ENCODE results near the gene MYB. TPM values are rescaled to one million over a fixed set of nuclear protein-coding genes. Genes with fewer than 3 reads are reported as not detected.

Gene MYB
- total and polyA plus RNA-seq, 2 donors (not counting 3 experiments of a cell fraction or from before 2014, with no cell fraction given) = 0.14 to 0.53 TPM

DNA sequence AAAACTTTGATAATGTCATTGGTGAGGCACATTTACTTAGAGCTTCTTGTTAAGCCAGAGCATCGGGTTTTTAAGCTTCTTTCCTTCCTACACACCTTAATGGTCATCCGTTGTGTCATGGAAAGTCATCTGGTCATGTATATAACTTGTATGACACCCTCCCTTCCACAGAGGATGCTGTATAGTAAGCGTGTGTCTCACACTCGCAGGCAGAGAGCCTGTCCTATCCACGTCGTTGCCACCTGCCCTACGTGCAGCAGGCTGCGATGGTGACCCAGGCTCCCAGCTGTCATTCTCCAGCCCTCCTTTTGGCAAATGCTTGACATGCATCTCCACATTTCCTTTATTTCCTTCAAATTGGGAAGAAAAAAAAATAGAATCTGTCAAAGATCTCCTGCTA is 85.6 kb downstream of the MYB start:
- FAIRE-seq (no peak), DNase-seq (ENCODE audit: low read depth, low spot score) (no peak)
- H3K36me3 ChIP-seq (ENCODE audit: control insufficient read depth in 2 of 2, extremely low read depth in 1 of 2, insufficient read depth in 2 of 2, low read length in 2 of 2) = no peaks in the 10 kb centered on the region
- BruUV-seq (replicated peaks) = no TSS peak
- no peaks in the 10 kb centered on the region for H4K20me1 ChIP-seq (replicated peaks; ENCODE audit: control insufficient read depth, extremely low read depth, insufficient read depth, low read length)
- no peak overlapping the region for H2AFZ ChIP-seq (ENCODE audit: low read depth, low read length)
- H3K27me3 ChIP-seq (ENCODE audit: control insufficient read depth in 2 of 2, insufficient read depth in 2 of 2, low read length in 2 of 2) = peaks cover 0 to 5% of the 10 kb centered on the region in 2 experiments
- H3K27ac ChIP-seq (ENCODE audit: insufficient read depth, low read depth, low read length) = no peak overlapping the region
- H3K4me2 ChIP-seq (ENCODE audit: insufficient read depth, low read length) = no peak overlapping the region
- dilution Hi-C loops (cut with MboI; ENCODE audit: extremely low pct_ligation_motif_present, low sequenced_read_pairs) = no loop called here
- ChIA-PET POLR2A (no interaction called here), CTCF (no interaction called here)
- no peak overlapping the region for H3K9ac ChIP-seq (replicated peaks; ENCODE audit: extremely low read depth, insufficient read depth, low read length)
- H3K9me3 ChIP-seq (replicated peaks; ENCODE audit: control insufficient read depth, insufficient read depth, low read length) = no peaks in the 10 kb centered on the region
- H3K79me2 ChIP-seq (ENCODE audit: control insufficient read depth, insufficient read depth, low read length) = no peaks in the 10 kb centered on the region
- H3K4me3 ChIP-seq (replicated peaks in 1 of 3; ENCODE audit: insufficient read depth in 1 of 3, low read depth in 1 of 3, low read length in 3 of 3) = no peak overlapping the region
- H3K4me1 ChIP-seq (ENCODE audit: control insufficient read depth, extremely low read depth, insufficient read depth, low read length) = no peaks in the 10 kb centered on the region
- TF ChIP-seq, protein P1, sequence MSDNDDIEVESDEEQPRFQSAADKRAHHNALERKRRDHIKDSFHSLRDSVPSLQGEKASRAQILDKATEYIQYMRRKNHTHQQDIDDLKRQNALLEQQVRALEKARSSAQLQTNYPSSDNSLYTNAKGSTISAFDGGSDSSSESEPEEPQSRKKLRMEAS (IDR thresholded peaks at IDR 0.05; ENCODE audit: insufficient read depth, insufficient read length) = no peak
- TF ChIP-seq FOS (IDR thresholded peaks at IDR 0.05; ENCODE audit: borderline replicate concordance, insufficient read depth, low read length) (no peak), EZH2 (IDR thresholded peaks at IDR 0.05; ENCODE audit: borderline replicate concordance, low read depth, low read length, severe bottlenecking) (no peak), GATA2 (IDR thresholded peaks at IDR 0.05; ENCODE audit: insufficient read depth, insufficient read length, low read depth, low read length) (no peak), MYC (IDR thresholded peaks at IDR 0.05; ENCODE audit: low read depth, low read length) (no peak), POLR2A (IDR thresholded peaks at IDR 0.05; ENCODE audit: low read depth, low read length) (no peak), POLR2AphosphoS5 (IDR thresholded peaks at IDR 0.05; ENCODE audit: insufficient read depth, low read depth, low read length) (no peak), JUN (IDR thresholded peaks at IDR 0.05; ENCODE audit: borderline replicate concordance, insufficient read depth, insufficient read length, low read depth) (no peak)
- TF ChIP-seq, protein P2, sequence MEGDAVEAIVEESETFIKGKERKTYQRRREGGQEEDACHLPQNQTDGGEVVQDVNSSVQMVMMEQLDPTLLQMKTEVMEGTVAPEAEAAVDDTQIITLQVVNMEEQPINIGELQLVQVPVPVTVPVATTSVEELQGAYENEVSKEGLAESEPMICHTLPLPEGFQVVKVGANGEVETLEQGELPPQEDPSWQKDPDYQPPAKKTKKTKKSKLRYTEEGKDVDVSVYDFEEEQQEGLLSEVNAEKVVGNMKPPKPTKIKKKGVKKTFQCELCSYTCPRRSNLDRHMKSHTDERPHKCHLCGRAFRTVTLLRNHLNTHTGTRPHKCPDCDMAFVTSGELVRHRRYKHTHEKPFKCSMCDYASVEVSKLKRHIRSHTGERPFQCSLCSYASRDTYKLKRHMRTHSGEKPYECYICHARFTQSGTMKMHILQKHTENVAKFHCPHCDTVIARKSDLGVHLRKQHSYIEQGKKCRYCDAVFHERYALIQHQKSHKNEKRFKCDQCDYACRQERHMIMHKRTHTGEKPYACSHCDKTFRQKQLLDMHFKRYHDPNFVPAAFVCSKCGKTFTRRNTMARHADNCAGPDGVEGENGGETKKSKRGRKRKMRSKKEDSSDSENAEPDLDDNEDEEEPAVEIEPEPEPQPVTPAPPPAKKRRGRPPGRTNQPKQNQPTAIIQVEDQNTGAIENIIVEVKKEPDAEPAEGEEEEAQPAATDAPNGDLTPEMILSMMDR (IDR thresholded peaks at IDR 0.05; ENCODE audit: extremely low read depth in 1 of 2, insufficient read depth in 1 of 2, low read depth in 1 of 2, low read length in 2 of 2) = no peak
- no peaks in the 10 kb centered on the region for H3K9me1 ChIP-seq (replicated peaks; ENCODE audit: control insufficient read depth, extremely low read depth, insufficient read depth, low read length)
- intact Hi-C loops (cut with micrococcal nuclease) = no loop called here

Measured in endothelial cell of umbilical vein (primary cell).